A673 (cell line): ENCODE results near the gene ZDHHC21. TPM values are rescaled to one million over a fixed set of nuclear protein-coding genes. Genes with fewer than 3 reads are reported as not detected.

Experiments
- BruUV-seq: library from RNA; stranded (reverse); fragments of 400-500 nt; replicated peaks from 2 replicates; lab custom pipeline; 2021; lab: Mats Ljungman, UMichigan
- CTCF ChIA-PET: fragments of 300-600 bp; sonication (Branson Sonifier 250); formaldehyde crosslinking; loops from one replicate; lab custom pipeline; 2022; ENCODE audit warnings: antibody characterized with exemption; lab: Charles Lee
- POLR2A ChIA-PET: fragments of 300-600 bp; sonication (Branson Sonifier 250); formaldehyde crosslinking; loops from one replicate; lab custom pipeline; 2022; ENCODE audit warnings: antibody characterized with exemption; ENCODE audit not compliant: low non-redundant PET; lab: Charles Lee
- DNase-seq: peaks from one replicate; pipeline ENCODE4 v3.0.0-alpha.2; 2015; ENCODE audit warnings: low spot score
- H3K27ac ChIP-seq: fragments of 200-600 bp; sonication (generic); 2 replicates; pipeline ENCODE4 v1.5.1; 2016; ENCODE audit warnings: mixed run types, low read depth, mild to moderate bottlenecking, mixed read lengths, antibody characterized with exemption, low read length; ENCODE audit not compliant: poor library complexity, severe bottlenecking
- H3K27me3 ChIP-seq: fragments of 200-600 bp; sonication (generic); replicated peaks from 2 replicates; pipeline ENCODE4 v1.6.1; 2017; ENCODE audit warnings: mixed run types, low read depth, mild to moderate bottlenecking, mixed read lengths, antibody characterized with exemption, low read length; ENCODE audit not compliant: insufficient read depth, poor library complexity
- H3K36me3 ChIP-seq: fragments of 200-600 bp; sonication (generic); 2 replicates; pipeline ENCODE4 v1.6.1; 2016; ENCODE audit warnings: mixed run types, mild to moderate bottlenecking, mixed read lengths, antibody characterized with exemption, low read length; ENCODE audit not compliant: insufficient read depth, poor library complexity, severe bottlenecking
- H3K4me1 ChIP-seq: fragments of 200-600 bp; sonication (generic); 2 replicates; pipeline ENCODE4 v1.6.1; 2017; ENCODE audit warnings: mixed run types, mild to moderate bottlenecking, mixed read lengths, antibody characterized with exemption, low read length; ENCODE audit not compliant: insufficient read depth, poor library complexity, severe bottlenecking
- H3K4me3 ChIP-seq: fragments of 200-600 bp; sonication (generic); 2 replicates; pipeline ENCODE4 v1.5.1; 2016; ENCODE audit warnings: low read depth, mixed run types, mild to moderate bottlenecking, mixed read lengths, low read length; ENCODE audit not compliant: poor library complexity, severe bottlenecking
- H3K9me3 ChIP-seq: fragments of 200-600 bp; sonication (generic); 2 replicates; pipeline ENCODE4 v1.6.1; 2016; ENCODE audit warnings: mixed run types, low read depth, mild to moderate bottlenecking, mixed read lengths, antibody characterized with exemption, low read length; ENCODE audit not compliant: poor library complexity, severe bottlenecking
- CTCF ChIP-seq: fragments of 300-800, 200-600 bp; sonication (generic); conservative IDR thresholded peaks from 2 replicates; pipeline ENCODE4 v1.5.1; 2017; ENCODE audit warnings: low read depth, mild to moderate bottlenecking, antibody characterized with exemption, low read length, moderate library complexity, mixed read lengths
- EZH2 ChIP-seq: fragments of 200-600 bp; sonication (generic); IDR thresholded peaks from 2 replicates; pipeline ENCODE4 v1.6.1; 2017; ENCODE audit warnings: borderline replicate concordance, low read depth, mild to moderate bottlenecking, mixed read lengths, antibody characterized with exemption, low read length; ENCODE audit not compliant: poor library complexity, severe bottlenecking
- intact Hi-C: fragments of 100-400 bp; cut with micrococcal nuclease; formaldehyde crosslinking; loops from one replicate; pipeline ENCODE4 v1.10.0; 2022; ENCODE audit not compliant: unreplicated experiment
- total RNA-seq: library from RNA; stranded (reverse); gene quantifications from 2 replicates; pipeline ENCODE4 v1.2.3, GENCODE V29; 2021

The ZDHHC21 gene
- total RNA-seq, 1 experiment from 2014 or later, result 30.4 TPM

- POLR2A ChIA-PET, result no interaction called here
Observed at GRCh38 chr9:14677396-14677795, 15.8 kb downstream of the ZDHHC21 start.

GRCh38 chr9:14674630-14675029 is 18.6 kb downstream of the ZDHHC21 start:
- H3K27me3 ChIP-seq, result no peaks in the 10 kb centered on the region
- ChIA-PET POLR2A (no interaction called here), CTCF (no interaction called here)
- H3K4me3 ChIP-seq, result no peak overlapping the region
- BruUV-seq, result no TSS peak
- H3K27ac ChIP-seq, result peak overlapping the region; percentile 39
- intact Hi-C loops, result no loop called here
- TF ChIP-seq EZH2 (no peak), CTCF (no peak)
- H3K36me3 ChIP-seq, result peaks cover 18% of the 10 kb centered on the region
- H3K4me1 ChIP-seq, result peaks cover 34% of the 10 kb centered on the region
- no peak for DNase-seq
- H3K9me3 ChIP-seq, result no peaks in the 10 kb centered on the region

More at GRCh38 chr9:14677396-14677795, 15.8 kb downstream of the ZDHHC21 start:
- CTCF ChIA-PET, result no interaction called here
- Histone ChIP-seq H3K36me3 (peaks cover 8% of the 10 kb centered on the region), H3K27me3 (no peaks in the 10 kb centered on the region), H3K9me3 (no peaks in the 10 kb centered on the region), H3K4me1 (peaks cover 46% of the 10 kb centered on the region), H3K4me3 (peak overlapping the region; percentile 30), H3K27ac (peak overlapping the region; percentile 75)
- intact Hi-C loops, result no loop called here
- TF ChIP-seq CTCF (no peak), EZH2 (no peak)
- no peak for DNase-seq
- BruUV-seq, result no TSS peak

GRCh38 chr9:14671377-14671776 is 21.9 kb downstream of the ZDHHC21 start:
- no peak for DNase-seq
- no TSS peak for BruUV-seq
- Histone ChIP-seq H3K4me1 (peaks cover 5% of the 10 kb centered on the region), H3K36me3 (peaks cover 18% of the 10 kb centered on the region), H3K4me3 (no peak overlapping the region), H3K9me3 (no peaks in the 10 kb centered on the region), H3K27me3 (no peaks in the 10 kb centered on the region), H3K27ac (peak overlapping the region; percentile 12)
- CTCF ChIA-PET, result no interaction called here
- intact Hi-C loops, result no loop called here
- no peak for TF ChIP-seq CTCF
- TF ChIP-seq EZH2, result no peak
- POLR2A ChIA-PET, result no interaction called here
